Caco-2 (cell line): ENCODE measurements around the gene SNAP25. TPM values are rescaled to one million over a fixed set of nuclear protein-coding genes. Genes with fewer than 3 reads are reported as not detected.

Source experiments
- BruUV-seq: library from RNA; stranded (reverse); fragments of 400-500 nt; replicated peaks from 2 replicates; lab custom pipeline; 2021; lab: Mats Ljungman, UMichigan
- CTCF ChIA-PET: fragments of 300-600 bp; sonication (Branson Sonifier 250); formaldehyde crosslinking; loops from one replicate; lab custom pipeline; 2022; ENCODE audit warnings: antibody characterized with exemption; lab: Charles Lee
- POLR2A ChIA-PET: fragments of 300-600 bp; sonication (Branson Sonifier 250); formaldehyde crosslinking; loops from one replicate; lab custom pipeline; 2022; ENCODE audit warnings: antibody characterized with exemption; lab: Charles Lee
- DNase-seq, 2 experiments: peaks; one replicate each; pipeline versions ENCODE4 v3.0.0 to v3.0.0-alpha.2; 2020 to 2022
- H3K27me3 ChIP-seq: replicated peaks from 2 replicates; pipeline ENCODE4 v1.6.0; 2011; ENCODE audit warnings: low read length; ENCODE audit not compliant: control insufficient read depth, insufficient read depth
- H3K36me3 ChIP-seq: 2 replicates; pipeline ENCODE4 v1.5.1; 2011; ENCODE audit warnings: low read length; ENCODE audit not compliant: control insufficient read depth, insufficient read depth
- H3K4me1 ChIP-seq: fragments of 250-450 bp; sonication (Bioruptor Pico); 2 replicates; pipeline ENCODE4 v1.5.1; 2020; ENCODE audit warnings: mild to moderate bottlenecking
- H3K4me3 ChIP-seq: 2 replicates; pipeline ENCODE4 v1.5.1; 2011; ENCODE audit warnings: low read depth, mild to moderate bottlenecking, control low read depth, low read length
- H3K9me3 ChIP-seq: fragments of 250-450 bp; sonication (Bioruptor Pico); 2 replicates; pipeline ENCODE4 v1.5.1; 2020; ENCODE audit warnings: mild to moderate bottlenecking, moderate library complexity
- H3K27ac Mint-ChIP-seq: one replicate; pipeline ENCODE4 v1.8.0; 2022; ENCODE audit warnings: mixed read lengths; ENCODE audit not compliant: unreplicated experiment
- H3K27me3 Mint-ChIP-seq: one replicate; pipeline ENCODE4 v1.8.0; 2022; ENCODE audit warnings: mixed read lengths; ENCODE audit not compliant: insufficient read depth, unreplicated experiment
- H3K36me3 Mint-ChIP-seq: one replicate; pipeline ENCODE4 v1.8.0; 2022; ENCODE audit warnings: mild to moderate bottlenecking, mixed read lengths; ENCODE audit not compliant: insufficient read depth, unreplicated experiment
- H3K4me1 Mint-ChIP-seq: one replicate; pipeline ENCODE4 v1.8.0; 2022; ENCODE audit warnings: low read depth, mixed read lengths; ENCODE audit not compliant: unreplicated experiment
- H3K4me3 Mint-ChIP-seq: one replicate; pipeline ENCODE4 v1.8.0; 2022; ENCODE audit warnings: mild to moderate bottlenecking, moderate library complexity, mixed read lengths; ENCODE audit not compliant: unreplicated experiment
- H3K9me3 Mint-ChIP-seq: one replicate; pipeline ENCODE4 v1.8.0; 2022; ENCODE audit warnings: mixed read lengths; ENCODE audit not compliant: unreplicated experiment
- intact Hi-C: fragments of 100-400 bp; cut with micrococcal nuclease; formaldehyde crosslinking; loops from one replicate; pipeline ENCODE4 v1.10.0; 2022; ENCODE audit not compliant: unreplicated experiment
- total RNA-seq: library from RNA; stranded (reverse); gene quantifications from 2 replicates; pipeline ENCODE4 v1.2.3, GENCODE V29; 2022
- TF ChIP-seq, protein P1 (sequence below), 2 experiments: fragments of 200-600 bp in 1 of 2; IDR thresholded peaks; 1 replicate in 1 of 2; 2 replicates in 1 of 2; pipeline versions ENCODE4 v1.5.1 to v1.8.0; 2011 to 2022; ENCODE audit warnings: antibody characterized with exemption in 1 of 2, control low read depth in 1 of 2, inconsistent platforms in 1 of 2, low read depth in 1 of 2, low read length in 1 of 2, mild to moderate bottlenecking in 1 of 2, moderate library complexity in 1 of 2; ENCODE audit not compliant: insufficient read depth in 1 of 2, severe bottlenecking in 1 of 2, unreplicated experiment in 1 of 2

SNAP25 gene
- total RNA-seq, 1 experiment from 2014 or later: not detected

DNA sequence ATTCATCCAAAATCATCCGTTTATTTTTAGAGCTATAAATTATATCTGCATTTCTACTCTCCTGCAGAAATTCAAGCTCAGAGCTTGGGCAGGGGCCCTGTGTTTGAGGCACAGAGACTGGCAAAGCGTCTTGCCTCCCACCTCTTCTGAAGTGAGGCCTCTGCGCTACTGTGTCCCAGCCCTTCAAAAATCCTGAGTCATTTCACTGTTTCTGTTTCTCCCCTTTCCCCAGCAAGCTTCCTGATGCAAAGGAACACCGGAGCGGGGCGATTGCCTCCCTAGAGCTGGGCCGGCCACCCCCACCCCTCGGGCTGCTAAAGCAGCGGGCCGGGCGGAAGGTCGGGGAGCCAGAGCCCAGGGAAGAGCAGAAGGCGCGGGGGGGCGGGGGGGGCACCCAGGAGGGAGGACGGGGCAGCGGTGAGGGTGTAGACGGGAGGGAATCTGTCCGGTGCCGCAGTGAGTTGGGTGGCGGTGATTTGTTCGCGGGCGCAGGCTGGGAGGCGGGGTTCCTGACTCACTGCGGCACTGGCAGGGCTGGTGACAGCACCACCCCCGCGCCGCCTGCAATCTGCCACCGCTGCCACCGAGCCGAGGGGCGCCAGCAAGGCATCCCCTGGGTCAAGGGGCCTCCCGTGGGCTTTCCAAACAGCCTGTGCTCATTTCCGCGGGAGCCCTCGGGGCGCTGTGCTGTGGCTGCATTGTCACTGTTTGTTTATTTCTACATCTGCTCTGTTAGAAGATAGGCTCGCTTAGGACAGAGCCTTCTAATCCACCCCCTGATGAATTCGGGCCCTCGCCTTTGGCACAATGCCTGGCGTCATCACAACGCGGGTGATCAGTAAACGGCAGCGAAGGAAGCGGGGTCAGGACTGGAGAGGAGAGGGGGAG is 46.5 kb upstream of the SNAP25 start:
- Histone ChIP-seq H3K27me3 (peaks cover 1% of the 10 kb centered on the region; the same call in 1 of the 2 replicates), H3K36me3 (no peaks in the 10 kb centered on the region), H3K4me1 (0 out of 2 replicates have a peak, but pooled peaks cover 3% of the 10 kb centered on the region), H3K4me3 (peak overlapping the region; percentile 8; the same call in 1 of the 2 replicates), H3K9me3 (no peaks in the 10 kb centered on the region)
- H3K4me1 Mint-ChIP-seq: peaks cover 6% of the 10 kb centered on the region
- no peaks in the 10 kb centered on the region for H3K36me3 Mint-ChIP-seq
- no TSS peak for BruUV-seq
- peak overlapping the region; percentile 62 for H3K4me3 Mint-ChIP-seq
- ChIA-PET CTCF (no interaction called here), POLR2A (no interaction called here)
- intact Hi-C loops: no loop called here
- peak in 1 of 2 experiments; percentile 10 for DNase-seq
- TF ChIP-seq, protein P1, sequence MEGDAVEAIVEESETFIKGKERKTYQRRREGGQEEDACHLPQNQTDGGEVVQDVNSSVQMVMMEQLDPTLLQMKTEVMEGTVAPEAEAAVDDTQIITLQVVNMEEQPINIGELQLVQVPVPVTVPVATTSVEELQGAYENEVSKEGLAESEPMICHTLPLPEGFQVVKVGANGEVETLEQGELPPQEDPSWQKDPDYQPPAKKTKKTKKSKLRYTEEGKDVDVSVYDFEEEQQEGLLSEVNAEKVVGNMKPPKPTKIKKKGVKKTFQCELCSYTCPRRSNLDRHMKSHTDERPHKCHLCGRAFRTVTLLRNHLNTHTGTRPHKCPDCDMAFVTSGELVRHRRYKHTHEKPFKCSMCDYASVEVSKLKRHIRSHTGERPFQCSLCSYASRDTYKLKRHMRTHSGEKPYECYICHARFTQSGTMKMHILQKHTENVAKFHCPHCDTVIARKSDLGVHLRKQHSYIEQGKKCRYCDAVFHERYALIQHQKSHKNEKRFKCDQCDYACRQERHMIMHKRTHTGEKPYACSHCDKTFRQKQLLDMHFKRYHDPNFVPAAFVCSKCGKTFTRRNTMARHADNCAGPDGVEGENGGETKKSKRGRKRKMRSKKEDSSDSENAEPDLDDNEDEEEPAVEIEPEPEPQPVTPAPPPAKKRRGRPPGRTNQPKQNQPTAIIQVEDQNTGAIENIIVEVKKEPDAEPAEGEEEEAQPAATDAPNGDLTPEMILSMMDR (IDR thresholded peaks at IDR 0.05; ENCODE audit: insufficient read depth in 1 of 2, low read depth in 1 of 2, low read length in 1 of 2, severe bottlenecking in 1 of 2, unreplicated experiment in 1 of 2): no peak
- H3K9me3 Mint-ChIP-seq: no peaks in the 10 kb centered on the region
- H3K27me3 Mint-ChIP-seq: peaks cover 18% of the 10 kb centered on the region
- H3K27ac Mint-ChIP-seq: no peak overlapping the region

DNA sequence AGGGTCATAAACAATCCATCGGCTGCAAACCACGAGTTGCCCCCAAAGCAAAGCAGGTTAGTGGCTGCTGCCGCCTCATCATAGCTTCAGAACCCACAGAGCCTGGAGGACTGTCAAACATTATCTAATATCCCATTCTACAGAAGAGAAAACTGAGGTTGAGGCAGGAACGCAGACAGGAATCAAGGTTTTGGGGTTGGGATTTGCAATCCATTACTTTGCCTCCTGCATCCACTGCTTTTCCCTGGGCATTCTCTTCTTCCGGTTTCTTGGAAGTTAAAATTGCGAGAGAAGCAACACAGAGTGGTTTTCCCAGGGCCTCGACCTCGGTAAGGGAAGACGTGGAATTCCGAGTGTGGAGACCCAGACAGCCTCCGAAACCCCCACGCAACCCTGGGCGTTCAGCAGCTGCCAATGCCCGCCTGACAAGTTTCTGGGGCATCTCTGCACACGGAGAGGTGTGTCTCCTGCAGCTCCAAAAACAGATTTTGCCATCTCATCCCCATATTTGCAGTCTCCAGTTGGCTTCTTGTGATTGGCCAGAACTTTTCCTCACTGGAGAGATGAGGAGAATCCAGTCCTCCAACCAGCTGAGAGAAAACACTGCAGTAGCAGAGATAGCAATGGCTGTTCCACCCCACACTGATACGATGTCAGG is 45.5 kb upstream of the SNAP25 start:
- TF ChIP-seq, protein P1 (IDR thresholded peaks at IDR 0.05; ENCODE audit: insufficient read depth in 1 of 2, low read depth in 1 of 2, low read length in 1 of 2, severe bottlenecking in 1 of 2, unreplicated experiment in 1 of 2): no peak
- Mint-ChIP-seq H3K9me3 (no peaks in the 10 kb centered on the region), H3K36me3 (no peaks in the 10 kb centered on the region), H3K4me1 (peaks cover 6% of the 10 kb centered on the region), H3K4me3 (no peak overlapping the region), H3K27ac (no peak overlapping the region), H3K27me3 (peaks cover 21% of the 10 kb centered on the region)
- H3K4me1 ChIP-seq: 0 out of 2 replicates have a peak, but pooled peaks cover 3% of the 10 kb centered on the region
- H3K36me3 ChIP-seq: no peaks in the 10 kb centered on the region
- H3K4me3 ChIP-seq: no peak overlapping the region
- no peaks in the 10 kb centered on the region for H3K9me3 ChIP-seq
- CTCF ChIA-PET: no interaction called here
- intact Hi-C loops: no loop called here
- peaks cover 1% of the 10 kb centered on the region; the same call in 1 of the 2 replicates for H3K27me3 ChIP-seq
- POLR2A ChIA-PET: no interaction called here
- no peak for DNase-seq
- BruUV-seq: no TSS peak

DNA sequence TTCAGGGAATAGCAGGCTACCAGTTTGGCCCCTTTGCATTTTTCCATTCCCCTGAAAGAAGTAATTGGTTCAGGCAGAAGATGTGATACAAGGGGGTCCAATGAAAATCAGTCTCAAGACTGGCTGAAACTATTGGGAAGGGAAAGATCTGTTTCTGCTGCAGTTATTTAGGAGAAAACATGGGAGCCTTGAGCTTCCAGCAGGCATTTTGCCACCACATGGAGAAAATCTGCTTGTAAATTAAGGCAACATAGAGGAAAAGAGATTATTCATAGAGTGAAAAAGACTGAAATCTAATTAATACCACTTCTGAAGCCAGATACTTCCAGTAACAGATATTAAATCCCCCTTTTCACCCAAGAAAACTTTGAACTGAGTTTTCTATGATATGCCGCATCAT is 44.2 kb upstream of the SNAP25 start:
- peaks cover 6% of the 10 kb centered on the region for H3K4me1 Mint-ChIP-seq
- peaks cover 20% of the 10 kb centered on the region for H3K27me3 Mint-ChIP-seq
- CTCF ChIA-PET: no interaction called here

More for the DNA sequence above, 44.2 kb upstream of the SNAP25 start:
- Mint-ChIP-seq H3K36me3 (no peaks in the 10 kb centered on the region), H3K4me3 (no peak overlapping the region), H3K9me3 (no peaks in the 10 kb centered on the region), H3K27ac (no peak overlapping the region)
- intact Hi-C loops: no loop called here
- peaks cover 1% of the 10 kb centered on the region; the same call in 1 of the 2 replicates for H3K27me3 ChIP-seq
- TF ChIP-seq, protein P1 (IDR thresholded peaks at IDR 0.05; ENCODE audit: insufficient read depth in 1 of 2, low read depth in 1 of 2, low read length in 1 of 2, severe bottlenecking in 1 of 2, unreplicated experiment in 1 of 2): no peak
- no TSS peak for BruUV-seq
- no peaks in the 10 kb centered on the region for H3K36me3 ChIP-seq
- DNase-seq: no peak
- no peaks in the 10 kb centered on the region for H3K9me3 ChIP-seq
- no peak overlapping the region for H3K4me3 ChIP-seq
- 0 out of 2 replicates have a peak, but pooled peaks cover 3% of the 10 kb centered on the region for H3K4me1 ChIP-seq
- POLR2A ChIA-PET: no interaction called here
